Stomach smooth muscle (tissue), 2 donors: ENCODE measurements around the gene TGFB1.
"Not testable (repeated sequence)": the region's sequence is repeated elsewhere in the genome, so short reads cannot be mapped to it uniquely, and the experiment has no call there.

ENCODE experiments used
- H3K27ac ChIP-seq: one replicate; pipeline ENCODE4 v1.7.0; 2013; ENCODE audit warnings: mild to moderate bottlenecking, low read length, inconsistent platforms
- H3K27me3 ChIP-seq, 2 donors: one replicate each; pipeline ENCODE4 v1.7.0; 2013; ENCODE audit warnings: low read length in 2 of 2; ENCODE audit not compliant: insufficient read depth in 2 of 2, control insufficient read depth in 1 of 2
- H3K36me3 ChIP-seq, 2 donors: one replicate each; pipeline ENCODE4 v1.7.0; 2013; ENCODE audit warnings: low read length in 2 of 2; ENCODE audit not compliant: control insufficient read depth in 2 of 2, insufficient read depth in 2 of 2
- H3K4me1 ChIP-seq: one replicate; pipeline ENCODE4 v1.7.0; 2013; ENCODE audit warnings: low read length; ENCODE audit not compliant: control insufficient read depth, insufficient read depth
- H3K4me3 ChIP-seq, 2 donors: one replicate each; pipeline ENCODE4 v1.7.0; 2013; ENCODE audit warnings: low read length in 2 of 2
- H3K9ac ChIP-seq, 2 donors: one replicate each; pipeline ENCODE4 v1.7.0; 2013; ENCODE audit warnings: low read length in 2 of 2, mild to moderate bottlenecking in 1 of 2
- H3K9me3 ChIP-seq, 2 donors: one replicate each; pipeline ENCODE4 v1.7.0; 2013; ENCODE audit warnings: low read length in 2 of 2; ENCODE audit not compliant: control insufficient read depth in 2 of 2
- donor health status: healthy.
- donor health status: Pancreatic carcinoma.

TGFB1 gene

GRCh38 chr19:41299755-41300089 lies 54.0 kb downstream of the TGFB1 start:
- Histone ChIP-seq H3K9me3 (no peaks in the 10 kb centered on the region), H3K27me3 (no peaks in the 10 kb centered on the region), H3K27ac (peak overlapping the region; percentile 96), H3K9ac (no peak overlapping the region), H3K36me3 (peaks cover 41 to 58% of the 10 kb centered on the region in 2 donors), H3K4me1 (peaks cover 59% of the 10 kb centered on the region), H3K4me3 (peak overlapping the region; percentile 29)

GRCh38 chr19:41299046-41299754 lies 54.5 kb downstream of the TGFB1 start:
- Histone ChIP-seq H3K27ac (peak overlapping the region; percentile 96), H3K4me1 (peaks cover 55% of the 10 kb centered on the region), H3K27me3 (no peaks in the 10 kb centered on the region), H3K9me3 (no peaks in the 10 kb centered on the region), H3K36me3 (peaks cover 41 to 58% of the 10 kb centered on the region in 2 donors), H3K4me3 (peak overlapping the region; percentile 29 to 55), H3K9ac (peak overlapping the region in 1 of 2 donors; percentile 62)

GRCh38 chr19:41298348-41298964 lies 55.3 kb downstream of the TGFB1 start:
- Histone ChIP-seq H3K9me3 (no peaks in the 10 kb centered on the region), H3K4me1 (peaks cover 54% of the 10 kb centered on the region), H3K4me3 (peak overlapping the region; percentile 29 to 55), H3K27ac (peak overlapping the region; percentile 96), H3K27me3 (no peaks in the 10 kb centered on the region), H3K9ac (peak overlapping the region; percentile 39 to 68), H3K36me3 (peaks cover 46 to 58% of the 10 kb centered on the region in 2 donors)

- no peaks in the 10 kb centered on the region for H3K9me3 ChIP-seq
- peak overlapping the region; percentile 96 for H3K27ac ChIP-seq
- H3K9ac ChIP-seq: peak overlapping the region; percentile 39 to 68
- H3K36me3 ChIP-seq: peaks cover 49 to 60% of the 10 kb centered on the region in 2 donors
- H3K4me3 ChIP-seq: peak overlapping the region; percentile 14 to 55
- H3K27me3 ChIP-seq: no peaks in the 10 kb centered on the region
- H3K4me1 ChIP-seq: peaks cover 54% of the 10 kb centered on the region
Observed at GRCh38 chr19:41297628-41298347, 55.9 kb downstream of the TGFB1 start.

GRCh38 chr19:41296433-41296871 lies 57.3 kb downstream of the TGFB1 start:
- Histone ChIP-seq H3K4me1 (peaks cover 52% of the 10 kb centered on the region), H3K27me3 (no peaks in the 10 kb centered on the region), H3K36me3 (peaks cover 53 to 63% of the 10 kb centered on the region in 2 donors), H3K4me3 (no peak overlapping the region), H3K27ac (peak overlapping the region; percentile 96), H3K9me3 (no peaks in the 10 kb centered on the region), H3K9ac (peak overlapping the region; percentile 5 to 42)

- peak overlapping the region; percentile 96 for H3K27ac ChIP-seq
- no peaks in the 10 kb centered on the region for H3K27me3 ChIP-seq
- H3K9ac ChIP-seq: peak overlapping the region in 1 of 2 donors; percentile 42
- H3K4me1 ChIP-seq: peaks cover 47% of the 10 kb centered on the region
- peaks cover 48 to 64% of the 10 kb centered on the region in 2 donors for H3K36me3 ChIP-seq
- no peak overlapping the region for H3K4me3 ChIP-seq
- no peaks in the 10 kb centered on the region for H3K9me3 ChIP-seq
Observed at GRCh38 chr19:41295499-41295898, 58.2 kb downstream of the TGFB1 start.

- Histone ChIP-seq H3K27ac (no peak overlapping the region), H3K27me3 (no peaks in the 10 kb centered on the region), H3K36me3 (peaks cover 52 to 62% of the 10 kb centered on the region in 2 donors), H3K9ac (no peak overlapping the region), H3K4me3 (no peak overlapping the region), H3K4me1 (peaks cover 36% of the 10 kb centered on the region), H3K9me3 (no peaks in the 10 kb centered on the region)
Observed at GRCh38 chr19:41294393-41294792, 59.3 kb downstream of the TGFB1 start.

GRCh38 chr19:41289814-41290213 lies 63.9 kb downstream of the TGFB1 start:
- not testable (repeated sequence) for H3K9me3 ChIP-seq, H3K9ac ChIP-seq, H3K27ac ChIP-seq, H3K4me3 ChIP-seq, H3K4me1 ChIP-seq, H3K27me3 ChIP-seq
- peaks cover 50 to 59% of the 10 kb centered on the region in 2 donors for H3K36me3 ChIP-seq

GRCh38 chr19:41288673-41289530 lies 64.8 kb downstream of the TGFB1 start:
- no peak overlapping the region for H3K9ac ChIP-seq
- H3K27ac ChIP-seq: no peak overlapping the region
- H3K9me3 ChIP-seq: no peaks in the 10 kb centered on the region
- H3K4me3 ChIP-seq: no peak overlapping the region
- no peaks in the 10 kb centered on the region for H3K4me1 ChIP-seq
- H3K36me3 ChIP-seq: peaks cover 44 to 57% of the 10 kb centered on the region in 2 donors
- H3K27me3 ChIP-seq: no peaks in the 10 kb centered on the region
